ENCODE measurements around the gene TFB1M.
"Not testable (repeated sequence)": the region's sequence is repeated elsewhere in the genome, so short reads cannot be mapped to it uniquely, and the experiment has no call there.

The TFB1M gene

GRCh38 chr6:155314092-155314772, at the start of gene TFB1M:
TSS of gene TFB1M (minus strand) at chr6:155314484. CDS start at chr6:155314428, 56 bp downstream.
- Histone ChIP-seq H3K4me2 (ENCODE audit: low read length) (peak within 1 kb of the TSS; percentile 83), H3K4me1 (ENCODE audit: low read length) (peaks cover 3% of the 10 kb centered on the region; the same call in 1 of the 2 replicates), H3K36me3 (replicated peaks; ENCODE audit: low read depth, low read length) (peaks cover 12% of the 10 kb centered on the region), H3K9me3 (ENCODE audit: insufficient read depth, low read length) (no peaks in the 10 kb centered on the region), H3K79me2 (ENCODE audit: low read length) (peaks cover 12% of the 10 kb centered on the region), H3K27ac (ENCODE audit: low read length) (peak within 1 kb of the TSS; percentile 99), H3K9ac (ENCODE audit: low read length) (peak within 1 kb of the TSS; percentile 95), H2AFZ (ENCODE audit: low read depth, low read length) (peak within 1 kb of the TSS; percentile 93), H3K4me3 (ENCODE audit: low read length) (peak within 1 kb of the TSS; percentile 97), H3K27me3 (ENCODE audit: low read depth, low read length) (no peaks in the 10 kb centered on the region), H4K20me1 (ENCODE audit: insufficient read depth, low read length) (no peaks in the 10 kb centered on the region)
- TF ChIP-seq EZH2phosphoT487 (IDR thresholded peaks at IDR 0.05; ENCODE audit: low read depth), result no peak
- TF ChIP-seq CTCF (IDR thresholded peaks at IDR 0.05; ENCODE audit: low read depth, low read length), result no peak

DNA sequence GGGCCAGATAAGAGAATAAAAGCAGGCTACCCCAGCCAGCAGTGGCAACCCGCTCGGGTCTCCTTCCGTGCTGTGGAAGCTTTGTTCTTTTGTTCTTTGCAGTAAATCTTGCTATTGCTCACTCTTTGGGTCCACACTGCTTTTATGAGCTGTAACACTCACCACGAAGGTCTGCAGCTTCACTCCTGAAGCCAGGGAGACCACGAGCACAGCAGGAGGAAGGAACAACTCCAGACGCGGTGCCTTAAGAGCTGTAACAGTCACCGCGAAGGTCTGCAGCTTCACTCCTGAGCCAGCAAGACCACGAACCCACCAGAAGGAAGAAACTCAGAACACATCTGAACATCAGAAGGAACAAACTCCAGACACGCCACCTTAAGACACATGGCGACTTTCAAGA, 49.7 kb upstream of the TFB1M start:
- not testable (repeated sequence) for H3K4me1 ChIP-seq (ENCODE audit: low read length); H3K79me2 ChIP-seq (ENCODE audit: low read length); H3K36me3 ChIP-seq (replicated peaks; ENCODE audit: low read depth, low read length); H2AFZ ChIP-seq (ENCODE audit: low read depth, low read length); H3K4me2 ChIP-seq (ENCODE audit: low read length); H3K4me3 ChIP-seq (ENCODE audit: low read length); H3K27ac ChIP-seq (ENCODE audit: low read length); H3K9ac ChIP-seq (ENCODE audit: low read length); H3K27me3 ChIP-seq (ENCODE audit: low read depth, low read length); H3K9me3 ChIP-seq (ENCODE audit: insufficient read depth, low read length); H4K20me1 ChIP-seq (ENCODE audit: insufficient read depth, low read length)

DNA sequence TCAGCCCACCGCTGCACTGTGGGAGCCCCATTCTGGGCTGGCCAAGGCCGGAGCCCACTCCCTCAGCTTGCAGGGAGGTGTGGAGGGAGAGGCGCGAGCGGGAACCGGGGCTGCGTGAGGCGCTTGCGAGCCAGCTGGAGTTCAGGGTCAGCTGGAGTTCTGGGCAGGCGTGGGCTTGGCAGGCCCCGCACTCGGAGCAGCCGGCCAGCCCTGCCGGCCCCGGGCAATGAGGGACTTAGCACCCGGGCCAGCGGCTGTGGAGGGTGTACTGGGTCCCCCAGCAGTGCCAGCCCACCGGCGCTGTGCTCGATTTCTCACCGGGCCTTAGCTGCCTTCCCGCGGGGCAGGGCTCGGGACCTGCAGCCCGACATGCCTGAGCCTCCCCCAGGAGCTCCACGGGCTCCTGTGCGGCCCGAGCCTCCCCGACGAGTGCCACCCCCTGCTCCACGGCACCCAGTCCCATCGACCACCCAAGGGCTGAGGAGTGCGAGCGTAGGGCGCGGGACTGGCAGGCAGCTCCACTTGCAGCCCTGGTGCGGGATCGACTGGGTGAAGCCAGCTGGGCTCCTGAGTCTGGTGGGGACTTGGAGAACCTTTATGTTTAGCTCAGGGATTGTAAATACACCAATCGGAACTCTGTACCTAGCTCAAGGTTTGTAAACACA, 48.8 kb upstream of the TFB1M start:
- not testable (repeated sequence) for H3K9ac ChIP-seq (ENCODE audit: low read length); H3K27me3 ChIP-seq (ENCODE audit: low read depth, low read length); H3K4me1 ChIP-seq (ENCODE audit: low read length); H3K4me3 ChIP-seq (ENCODE audit: low read length); H3K79me2 ChIP-seq (ENCODE audit: low read length); H3K36me3 ChIP-seq (replicated peaks; ENCODE audit: low read depth, low read length); H3K4me2 ChIP-seq (ENCODE audit: low read length); H2AFZ ChIP-seq (ENCODE audit: low read depth, low read length); H3K9me3 ChIP-seq (ENCODE audit: insufficient read depth, low read length); H4K20me1 ChIP-seq (ENCODE audit: insufficient read depth, low read length); H3K27ac ChIP-seq (ENCODE audit: low read length)

- Histone ChIP-seq H2AFZ (ENCODE audit: low read depth, low read length) (no peak overlapping the region), H3K36me3 (replicated peaks; ENCODE audit: low read depth, low read length) (peaks cover 17% of the 10 kb centered on the region), H3K4me3 (ENCODE audit: low read length) (no peak overlapping the region), H3K4me2 (ENCODE audit: low read length) (no peak overlapping the region), H3K9me3 (ENCODE audit: insufficient read depth, low read length) (peaks cover 26% of the 10 kb centered on the region), H3K27ac (ENCODE audit: low read length) (no peak overlapping the region), H3K4me1 (ENCODE audit: low read length) (peaks cover 25% of the 10 kb centered on the region), H4K20me1 (ENCODE audit: insufficient read depth, low read length) (no peaks in the 10 kb centered on the region), H3K27me3 (ENCODE audit: low read depth, low read length) (no peaks in the 10 kb centered on the region), H3K79me2 (ENCODE audit: low read length) (no peaks in the 10 kb centered on the region), H3K9ac (ENCODE audit: low read length) (no peak overlapping the region)
- TF ChIP-seq CTCF (IDR thresholded peaks at IDR 0.05; ENCODE audit: low read depth, low read length), result no peak
- no peak for TF ChIP-seq EZH2phosphoT487 (IDR thresholded peaks at IDR 0.05; ENCODE audit: low read depth)
Measured at GRCh38 chr6:155354167-155354566, 39.9 kb upstream of the TFB1M start.

DNA sequence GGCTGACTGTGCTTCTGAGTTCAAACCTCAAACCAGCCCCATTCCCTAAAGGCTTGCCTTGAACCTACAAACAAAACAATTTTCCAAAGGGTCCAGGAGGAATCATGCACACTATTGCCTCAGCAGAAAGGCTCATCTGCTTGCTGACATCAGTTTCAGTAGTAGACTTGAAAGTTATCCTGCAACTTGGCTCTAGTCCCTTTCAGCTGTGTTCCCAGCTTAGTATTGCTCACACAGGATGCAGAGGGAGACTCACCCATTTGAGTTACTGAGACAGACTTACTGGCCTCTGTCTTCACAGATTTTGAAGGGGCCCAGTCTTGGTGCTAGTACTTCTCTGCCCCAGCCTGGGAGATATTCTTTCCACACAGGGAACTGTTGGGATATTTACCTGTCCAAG, 38.5 kb upstream of the TFB1M start:
- no peak overlapping the region for H3K27ac ChIP-seq (ENCODE audit: low read length)
- peaks cover 25% of the 10 kb centered on the region for H3K4me1 ChIP-seq (ENCODE audit: low read length)
- H3K36me3 ChIP-seq (replicated peaks; ENCODE audit: low read depth, low read length), result peaks cover 17% of the 10 kb centered on the region
- H2AFZ ChIP-seq (ENCODE audit: low read depth, low read length), result no peak overlapping the region
- TF ChIP-seq EZH2phosphoT487 (IDR thresholded peaks at IDR 0.05; ENCODE audit: low read depth) (no peak), CTCF (IDR thresholded peaks at IDR 0.05; ENCODE audit: low read depth, low read length) (no peak)
- no peak overlapping the region for H3K4me3 ChIP-seq (ENCODE audit: low read length)
- H3K9me3 ChIP-seq (ENCODE audit: insufficient read depth, low read length), result peaks cover 26% of the 10 kb centered on the region
- H3K27me3 ChIP-seq (ENCODE audit: low read depth, low read length), result no peaks in the 10 kb centered on the region
- no peaks in the 10 kb centered on the region for H4K20me1 ChIP-seq (ENCODE audit: insufficient read depth, low read length)
- no peaks in the 10 kb centered on the region for H3K79me2 ChIP-seq (ENCODE audit: low read length)
- no peak overlapping the region for H3K4me2 ChIP-seq (ENCODE audit: low read length)
- H3K9ac ChIP-seq (ENCODE audit: low read length), result no peak overlapping the region
